ENCODE results near the gene ADCY2.

The ADCY2 gene

GRCh38 chr5:7714119-7714518, 318.2 kb downstream of the ADCY2 start:
- H3K9me2 ChIP-seq (replicated peaks; ENCODE audit: control insufficient read depth, low read length): no peaks in the 10 kb centered on the region
- H3K9me3 ChIP-seq (ENCODE audit: control insufficient read depth, insufficient read depth, low read length): no peaks in the 10 kb centered on the region
- no peak overlapping the region for H3K27ac ChIP-seq (ENCODE audit: low read depth, low read length)
- no peaks in the 10 kb centered on the region for H3K79me2 ChIP-seq (ENCODE audit: control insufficient read depth, low read length)
- TF ChIP-seq EZH2phosphoT487 (IDR thresholded peaks at IDR 0.05; ENCODE audit: borderline replicate concordance, low read length): no peak
- TF ChIP-seq CTCF (IDR thresholded peaks at IDR 0.05; ENCODE audit: low read depth, low read length, poor library complexity, severe bottlenecking): no peak
- no peak overlapping the region for H3K4me2 ChIP-seq (ENCODE audit: low read length)
- no peaks in the 10 kb centered on the region for H3K27me3 ChIP-seq (ENCODE audit: control insufficient read depth, low read length)
- H3F3A ChIP-seq (ENCODE audit: control insufficient read depth, insufficient read depth): no peaks in the 10 kb centered on the region
- no peaks in the 10 kb centered on the region for H4K20me1 ChIP-seq (ENCODE audit: control insufficient read depth, insufficient read depth, low read depth, low read length)
- H3K4me3 ChIP-seq (ENCODE audit: low read length): no peak overlapping the region
- no peaks in the 10 kb centered on the region for H3K4me1 ChIP-seq (ENCODE audit: control insufficient read depth, low read length)
- H3K36me3 ChIP-seq (ENCODE audit: control insufficient read depth, low read length): no peaks in the 10 kb centered on the region

GRCh38 chr5:7714697-7715096, 318.8 kb downstream of the ADCY2 start:
- H3K4me2 ChIP-seq (ENCODE audit: low read length): no peak overlapping the region

GRCh38 chr5:7717691-7718090, 321.8 kb downstream of the ADCY2 start:
- no peaks in the 10 kb centered on the region for H3F3A ChIP-seq (ENCODE audit: control insufficient read depth, insufficient read depth)

More at GRCh38 chr5:7714697-7715096, 318.8 kb downstream of the ADCY2 start:
- Histone ChIP-seq H3K9me2 (replicated peaks; ENCODE audit: control insufficient read depth, low read length) (no peaks in the 10 kb centered on the region), H4K20me1 (ENCODE audit: control insufficient read depth, insufficient read depth, low read depth, low read length) (no peaks in the 10 kb centered on the region), H3K27ac (ENCODE audit: low read depth, low read length) (no peak overlapping the region), H3K9me3 (ENCODE audit: control insufficient read depth, insufficient read depth, low read length) (no peaks in the 10 kb centered on the region), H3K79me2 (ENCODE audit: control insufficient read depth, low read length) (no peaks in the 10 kb centered on the region), H3F3A (ENCODE audit: control insufficient read depth, insufficient read depth) (no peaks in the 10 kb centered on the region), H3K4me1 (ENCODE audit: control insufficient read depth, low read length) (no peaks in the 10 kb centered on the region), H3K4me3 (ENCODE audit: low read length) (no peak overlapping the region), H3K36me3 (ENCODE audit: control insufficient read depth, low read length) (no peaks in the 10 kb centered on the region), H3K27me3 (ENCODE audit: control insufficient read depth, low read length) (no peaks in the 10 kb centered on the region)
- no peak for TF ChIP-seq CTCF (IDR thresholded peaks at IDR 0.05; ENCODE audit: low read depth, low read length, poor library complexity, severe bottlenecking)
- no peak for TF ChIP-seq EZH2phosphoT487 (IDR thresholded peaks at IDR 0.05; ENCODE audit: borderline replicate concordance, low read length)

More at GRCh38 chr5:7717691-7718090, 321.8 kb downstream of the ADCY2 start:
- peaks cover 3% of the 10 kb centered on the region; the same call in 1 of the 2 replicates for H3K9me3 ChIP-seq (ENCODE audit: control insufficient read depth, insufficient read depth, low read length)
- H4K20me1 ChIP-seq (ENCODE audit: control insufficient read depth, insufficient read depth, low read depth, low read length): no peaks in the 10 kb centered on the region
- no peaks in the 10 kb centered on the region for H3K4me1 ChIP-seq (ENCODE audit: control insufficient read depth, low read length)
- H3K27me3 ChIP-seq (ENCODE audit: control insufficient read depth, low read length): no peaks in the 10 kb centered on the region
- H3K4me2 ChIP-seq (ENCODE audit: low read length): no peak overlapping the region
- H3K79me2 ChIP-seq (ENCODE audit: control insufficient read depth, low read length): no peaks in the 10 kb centered on the region
- H3K9me2 ChIP-seq (replicated peaks; ENCODE audit: control insufficient read depth, low read length): no peaks in the 10 kb centered on the region
- H3K27ac ChIP-seq (ENCODE audit: low read depth, low read length): no peak overlapping the region
- no peak overlapping the region for H3K4me3 ChIP-seq (ENCODE audit: low read length)
- no peaks in the 10 kb centered on the region for H3K36me3 ChIP-seq (ENCODE audit: control insufficient read depth, low read length)
- no peak for TF ChIP-seq EZH2phosphoT487 (IDR thresholded peaks at IDR 0.05; ENCODE audit: borderline replicate concordance, low read length)
- no peak for TF ChIP-seq CTCF (IDR thresholded peaks at IDR 0.05; ENCODE audit: low read depth, low read length, poor library complexity, severe bottlenecking)

Data from DOHH2 (cell line).